Measurements from ENCODE around the gene KCNJ3.
"Not testable (repeated sequence)": the region's sequence is repeated elsewhere in the genome, so short reads cannot be mapped to it uniquely, and the experiment has no call there.

Gene KCNJ3

GRCh38 chr2:154850532-154850931 lies 152.0 kb downstream of the KCNJ3 start:
- DNase-seq = no peak

GRCh38 chr2:154855138-154855537 lies 156.6 kb downstream of the KCNJ3 start:
- DNase-seq = no peak

- DNase-seq = not testable (repeated sequence)
Observed at GRCh38 chr2:154867151-154867550, 168.7 kb downstream of the KCNJ3 start.

GRCh38 chr2:154875999-154876398 lies 177.5 kb downstream of the KCNJ3 start:
- no peak for DNase-seq

GRCh38 chr2:154882725-154883124 lies 184.2 kb downstream of the KCNJ3 start:
- no peak for DNase-seq

GRCh38 chr2:154886316-154886715 lies 187.8 kb downstream of the KCNJ3 start:
- no peak for DNase-seq

- no peak for DNase-seq
Observed at GRCh38 chr2:154898269-154898668, 199.8 kb downstream of the KCNJ3 start.

- no peak for DNase-seq
Observed at GRCh38 chr2:154901063-154901462, 202.6 kb downstream of the KCNJ3 start.

Measured in kidney glomerular epithelial cell (primary cell).